ENCODE data around the gene ITIH2.
"Not testable (repeated sequence)": the region's sequence is repeated elsewhere in the genome, so short reads cannot be mapped to it uniquely, and the experiment has no call there.

Gene ITIH2

GRCh38 chr10:7696545-7696944 is 6.6 kb upstream of the ITIH2 start:
- no peak for DNase-seq

GRCh38 chr10:7697426-7697825 is 5.7 kb upstream of the ITIH2 start:
- no peak for DNase-seq

- DNase-seq, result no peak
Measured at GRCh38 chr10:7700577-7701125, 2.5 kb upstream of the ITIH2 start.

- no peak for DNase-seq
Measured at GRCh38 chr10:7701158-7701742, 1.9 kb upstream of the ITIH2 start.

- no peak for DNase-seq
Measured at GRCh38 chr10:7702288-7702812, 766 bp upstream of the ITIH2 start.

GRCh38 chr10:7704071-7705016 is 1.2 kb downstream of the ITIH2 start:
- DNase-seq, result no peak

- no peak for DNase-seq
Measured at GRCh38 chr10:7705341-7705740, 2.2 kb downstream of the ITIH2 start.

GRCh38 chr10:7706534-7707073 is 3.5 kb downstream of the ITIH2 start:
- no peak for DNase-seq

- DNase-seq, result no peak
Measured at GRCh38 chr10:7707102-7707501, 4.0 kb downstream of the ITIH2 start.

GRCh38 chr10:7707858-7708622 is 4.9 kb downstream of the ITIH2 start:
- DNase-seq, result no peak

GRCh38 chr10:7708832-7709231 is 5.7 kb downstream of the ITIH2 start:
- DNase-seq, result no peak

- no peak for DNase-seq
Measured at GRCh38 chr10:7710446-7710845, 7.3 kb downstream of the ITIH2 start.

- DNase-seq, result not testable (repeated sequence)
Measured at GRCh38 chr10:7711075-7711474, 8.0 kb downstream of the ITIH2 start.

- DNase-seq, result no peak
Measured at GRCh38 chr10:7715515-7715914, 12.4 kb downstream of the ITIH2 start.

- no peak for DNase-seq
Measured at GRCh38 chr10:7717767-7718166, 14.7 kb downstream of the ITIH2 start.

- DNase-seq, result no peak
Measured at GRCh38 chr10:7718685-7719084, 15.6 kb downstream of the ITIH2 start.

GRCh38 chr10:7720478-7720877 is 17.4 kb downstream of the ITIH2 start:
- DNase-seq, result no peak

- no peak for DNase-seq
Measured at GRCh38 chr10:7722927-7723529, 19.9 kb downstream of the ITIH2 start.

- DNase-seq, result no peak
Measured at GRCh38 chr10:7734821-7735220, 31.7 kb downstream of the ITIH2 start.

GRCh38 chr10:7738536-7739407 is 35.7 kb downstream of the ITIH2 start:
- DNase-seq, result no peak

GRCh38 chr10:7744307-7744706 is 41.2 kb downstream of the ITIH2 start:
- DNase-seq, result no peak

Data from activated gamma-delta T cell treated with Interleukin-2 at 50 U/mL for 16 hours (primary cell).